LNCaP clone FGC (cell line): Measurements from ENCODE around the gene FSTL5.
A peak's percentile ranks its signal among the peaks of the same experiment; 100 is the strongest.

ENCODE experiments used
- DNase-seq: peaks from one replicate; pipeline ENCODE4 v3.0.0-alpha.2; 2011; ENCODE audit warnings: low read depth
- H3K4me3 ChIP-seq: 2 replicates; pipeline ENCODE4 v1.5.1; 2011; ENCODE audit warnings: mild to moderate bottlenecking, low read depth, low read length, control low read depth
- TF ChIP-seq, protein P1 (sequence below): IDR thresholded peaks from 2 replicates; pipeline ENCODE4 v1.5.1; 2012; ENCODE audit warnings: mild to moderate bottlenecking; ENCODE audit not compliant: control insufficient read depth, insufficient read depth; ENCODE audit errors: extremely low read depth

The FSTL5 gene

DNA sequence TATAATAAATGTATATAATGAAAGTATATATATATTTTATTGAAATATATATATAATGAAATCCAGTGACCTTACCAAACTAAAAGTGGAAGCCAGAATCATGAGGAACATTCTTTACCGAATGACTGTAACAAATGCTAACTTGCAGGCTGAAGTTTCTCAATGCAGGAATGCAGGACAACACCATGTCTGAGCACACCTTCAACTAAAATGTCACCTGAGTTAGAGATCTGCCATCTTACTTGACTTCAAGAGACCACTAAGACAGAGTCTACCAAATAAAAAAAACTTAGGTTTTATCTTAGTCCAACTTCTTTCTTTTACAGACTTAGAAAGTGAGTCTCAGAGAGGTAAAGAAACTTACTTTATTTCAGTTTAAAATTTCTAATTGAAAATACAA is 176.2 kb downstream of the FSTL5 start:
- TF ChIP-seq, protein P1, sequence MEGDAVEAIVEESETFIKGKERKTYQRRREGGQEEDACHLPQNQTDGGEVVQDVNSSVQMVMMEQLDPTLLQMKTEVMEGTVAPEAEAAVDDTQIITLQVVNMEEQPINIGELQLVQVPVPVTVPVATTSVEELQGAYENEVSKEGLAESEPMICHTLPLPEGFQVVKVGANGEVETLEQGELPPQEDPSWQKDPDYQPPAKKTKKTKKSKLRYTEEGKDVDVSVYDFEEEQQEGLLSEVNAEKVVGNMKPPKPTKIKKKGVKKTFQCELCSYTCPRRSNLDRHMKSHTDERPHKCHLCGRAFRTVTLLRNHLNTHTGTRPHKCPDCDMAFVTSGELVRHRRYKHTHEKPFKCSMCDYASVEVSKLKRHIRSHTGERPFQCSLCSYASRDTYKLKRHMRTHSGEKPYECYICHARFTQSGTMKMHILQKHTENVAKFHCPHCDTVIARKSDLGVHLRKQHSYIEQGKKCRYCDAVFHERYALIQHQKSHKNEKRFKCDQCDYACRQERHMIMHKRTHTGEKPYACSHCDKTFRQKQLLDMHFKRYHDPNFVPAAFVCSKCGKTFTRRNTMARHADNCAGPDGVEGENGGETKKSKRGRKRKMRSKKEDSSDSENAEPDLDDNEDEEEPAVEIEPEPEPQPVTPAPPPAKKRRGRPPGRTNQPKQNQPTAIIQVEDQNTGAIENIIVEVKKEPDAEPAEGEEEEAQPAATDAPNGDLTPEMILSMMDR: no peak

DNA sequence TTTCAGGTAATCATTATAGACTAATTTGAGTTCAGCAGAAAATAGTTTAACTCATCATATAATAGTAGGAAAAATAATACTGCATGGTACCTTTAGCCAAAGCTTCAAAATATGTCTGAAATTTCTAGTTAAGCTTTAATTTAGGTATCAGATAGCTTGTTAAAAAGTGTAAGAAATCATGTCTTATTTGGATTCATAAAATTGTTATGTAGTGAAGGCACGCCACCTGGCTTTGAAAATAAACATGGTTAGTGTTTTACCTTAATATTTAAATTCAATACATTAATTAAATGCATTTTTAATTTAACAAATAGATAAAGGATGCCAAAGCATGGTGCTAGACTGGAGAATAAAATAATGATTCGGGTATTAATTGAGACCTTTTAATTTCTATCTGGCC is 211.4 kb downstream of the FSTL5 start:
- H3K4me3 ChIP-seq: no peak overlapping the region
- peak; percentile 4 for DNase-seq
- TF ChIP-seq, protein P1: peak; percentile 43

More for the DNA sequence above, 176.2 kb downstream of the FSTL5 start:
- no peak for DNase-seq
- H3K4me3 ChIP-seq: no peak overlapping the region

DNA sequence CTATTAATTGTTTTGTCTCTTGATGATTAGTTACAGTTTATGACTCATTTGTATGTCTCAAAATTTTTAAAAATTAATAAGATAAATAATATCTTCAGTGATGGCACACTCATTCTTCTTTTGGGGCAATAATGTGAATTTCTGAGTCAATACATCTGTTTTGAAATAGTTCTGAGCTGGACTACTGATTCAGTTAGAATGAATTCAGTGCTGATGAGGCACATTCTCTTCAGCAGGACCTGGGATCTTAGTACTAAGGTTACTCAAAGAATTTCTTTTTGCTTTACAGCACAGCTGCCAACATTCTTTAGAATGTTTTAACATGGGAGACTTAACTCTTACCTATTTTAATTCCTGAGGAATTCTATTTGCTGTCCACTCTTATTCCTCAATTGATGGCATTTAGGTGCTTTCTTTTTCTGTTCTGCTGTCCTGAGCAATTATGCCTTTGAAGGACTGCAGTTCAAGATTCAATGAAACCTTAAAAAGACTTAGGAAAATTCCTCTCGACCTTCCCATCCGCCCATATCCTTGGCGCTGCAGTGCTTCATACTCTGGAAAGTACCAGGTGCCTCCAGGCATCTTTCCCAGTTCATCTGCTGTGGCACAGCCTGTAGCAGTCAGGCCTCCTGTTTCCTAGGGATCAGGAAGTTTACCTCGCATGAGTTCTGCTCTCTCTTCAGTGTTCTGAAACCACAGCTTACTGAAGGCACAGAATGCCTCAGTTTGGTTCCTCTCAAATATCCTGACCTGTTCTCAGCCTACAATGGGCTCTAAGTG is 213.7 kb downstream of the FSTL5 start:
- no peak for DNase-seq

DNA sequence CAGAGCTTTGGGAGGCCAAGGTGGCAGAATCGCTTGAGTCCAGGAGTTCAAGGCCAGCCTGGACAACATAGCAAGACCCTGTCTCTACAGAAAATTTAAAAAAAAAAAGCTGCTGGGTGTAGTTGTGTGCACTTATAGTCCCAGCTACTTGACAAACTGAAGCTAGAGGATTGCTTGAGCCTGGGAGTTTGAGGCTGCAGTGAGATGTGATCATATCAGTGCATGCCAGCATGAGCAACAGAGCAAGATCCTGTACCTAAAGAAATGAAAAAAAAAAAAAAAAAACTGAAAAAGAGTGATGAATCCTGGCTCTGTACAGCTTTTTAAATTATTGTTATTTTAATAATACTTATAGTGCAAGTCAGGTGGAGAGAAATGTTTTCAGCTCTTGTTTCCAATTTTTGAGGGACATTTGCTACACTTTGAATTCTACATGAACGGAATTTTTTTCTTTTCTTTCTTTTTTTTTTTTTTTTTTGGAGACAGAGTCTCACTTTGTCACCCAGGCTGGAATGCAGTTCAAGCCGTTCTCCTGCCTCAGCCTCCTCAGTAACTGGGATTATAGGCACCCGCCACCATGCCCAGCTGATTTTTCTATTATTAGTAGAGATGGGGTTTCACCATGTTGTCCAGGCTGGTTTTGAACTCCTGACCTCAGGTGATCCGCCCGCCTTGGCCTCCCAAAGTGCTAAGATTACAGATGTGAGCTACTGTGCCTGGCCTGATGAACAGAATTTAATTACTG is 215.6 kb downstream of the FSTL5 start:
- no peak overlapping the region for H3K4me3 ChIP-seq
- no peak for DNase-seq
- TF ChIP-seq, protein P1: no peak

More for the DNA sequence above, 213.7 kb downstream of the FSTL5 start:
- no peak overlapping the region for H3K4me3 ChIP-seq
- TF ChIP-seq, protein P1: no peak

DNA sequence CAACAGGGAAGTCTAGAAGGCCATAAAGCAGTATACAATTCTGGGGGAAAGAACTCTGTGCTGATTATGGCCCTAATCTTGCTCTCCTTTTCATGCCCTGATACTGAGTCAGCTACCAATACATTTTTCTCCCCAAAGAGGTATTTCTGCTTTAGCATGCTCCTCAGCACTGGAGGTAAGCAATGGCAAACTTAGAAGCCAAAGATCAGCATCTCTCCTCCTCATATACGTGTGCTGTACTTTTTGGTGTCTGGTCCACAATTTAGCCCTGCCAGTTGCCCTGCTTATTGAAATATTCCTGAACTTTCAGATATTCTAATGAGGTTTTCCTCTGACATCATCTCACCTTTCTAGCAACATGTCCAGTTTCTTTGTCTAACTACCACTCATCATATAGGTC is 226.2 kb downstream of the FSTL5 start:
- H3K4me3 ChIP-seq: no peak overlapping the region
- TF ChIP-seq, protein P1: no peak
- DNase-seq: no peak

DNA sequence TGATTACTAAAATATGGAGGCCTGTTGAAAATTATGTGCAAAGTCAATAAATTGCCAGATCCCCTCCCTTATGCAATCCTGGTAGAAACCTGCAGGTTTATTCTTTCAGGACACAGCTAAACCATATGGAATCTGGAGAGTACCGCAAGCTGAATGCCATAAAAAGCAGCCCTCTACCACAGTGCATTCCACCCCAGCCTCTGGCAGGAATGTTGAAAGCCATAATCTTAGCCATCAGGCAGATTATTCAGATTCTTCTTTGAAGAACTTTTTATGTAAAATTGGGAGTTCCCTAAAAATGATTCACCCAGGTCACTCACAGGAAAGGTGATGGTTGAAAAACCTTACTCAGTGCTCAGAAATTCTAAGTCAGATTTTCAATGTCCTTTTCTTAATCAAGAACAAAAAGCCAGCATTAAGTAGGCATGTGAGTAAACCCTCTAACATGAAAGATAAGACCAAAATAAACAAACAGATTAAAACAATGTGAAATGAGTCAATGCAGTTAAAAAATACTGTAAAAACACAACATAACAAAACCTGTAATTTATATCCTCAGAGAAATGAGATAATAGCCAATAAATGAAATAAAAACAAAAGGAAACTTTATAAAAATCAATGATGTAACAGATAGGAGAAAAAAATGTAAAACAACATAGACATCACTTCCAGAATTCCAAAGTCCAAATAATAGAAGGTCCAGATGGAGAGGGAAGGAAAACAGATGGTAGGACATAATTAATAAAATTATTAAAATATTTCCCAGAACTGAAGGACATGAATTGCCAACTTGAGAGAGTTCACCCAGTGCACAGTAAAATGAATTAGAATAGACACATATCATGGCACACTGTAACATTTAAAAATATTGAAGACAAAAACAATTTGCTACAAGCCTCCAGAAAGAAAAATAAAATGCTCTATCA is 226.9 kb downstream of the FSTL5 start:
- no peak for DNase-seq
- no peak overlapping the region for H3K4me3 ChIP-seq
- TF ChIP-seq, protein P1: no peak
